NB4 (cell line): ENCODE results near the gene TNFRSF12A.

ENCODE experiments used
- CTCF ChIP-seq: IDR thresholded peaks from one replicate; pipeline ENCODE4 v1.5.1; 2012; ENCODE audit warnings: low read depth, low read length
- POLR2A ChIP-seq: IDR thresholded peaks from 2 replicates; pipeline ENCODE4 v1.6.1; 2011; ENCODE audit warnings: mild to moderate bottlenecking; ENCODE audit not compliant: insufficient read length; ENCODE audit errors: extremely low read depth

GRCh38 chr16:3025032-3026002, 5.1 kb downstream of the TNFRSF12A start:
- TF ChIP-seq POLR2A (no peak), CTCF (no peak)
